Measurements from ENCODE around the gene LMF1.

DNA sequence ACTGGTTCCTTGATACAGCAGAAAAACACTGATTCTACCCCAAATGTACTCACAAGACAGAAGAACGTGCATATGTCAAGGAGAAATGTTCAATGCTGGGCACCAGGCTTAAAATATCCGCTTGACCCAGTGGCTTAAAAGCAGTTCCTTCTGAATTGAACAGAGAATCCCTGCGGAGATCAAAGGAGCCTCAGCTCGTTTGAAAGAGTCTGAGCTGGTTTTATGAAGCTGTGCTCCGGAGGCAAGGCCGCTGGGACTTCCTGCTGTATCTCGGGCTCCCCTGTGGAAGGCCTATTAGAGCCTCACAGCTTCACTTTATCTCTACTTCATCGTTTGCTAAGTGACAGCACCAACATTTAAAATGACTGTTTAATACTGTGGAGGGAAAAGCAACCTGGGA is 2.2 kb downstream of the LMF1 start:
- TF ChIP-seq, protein P1, sequence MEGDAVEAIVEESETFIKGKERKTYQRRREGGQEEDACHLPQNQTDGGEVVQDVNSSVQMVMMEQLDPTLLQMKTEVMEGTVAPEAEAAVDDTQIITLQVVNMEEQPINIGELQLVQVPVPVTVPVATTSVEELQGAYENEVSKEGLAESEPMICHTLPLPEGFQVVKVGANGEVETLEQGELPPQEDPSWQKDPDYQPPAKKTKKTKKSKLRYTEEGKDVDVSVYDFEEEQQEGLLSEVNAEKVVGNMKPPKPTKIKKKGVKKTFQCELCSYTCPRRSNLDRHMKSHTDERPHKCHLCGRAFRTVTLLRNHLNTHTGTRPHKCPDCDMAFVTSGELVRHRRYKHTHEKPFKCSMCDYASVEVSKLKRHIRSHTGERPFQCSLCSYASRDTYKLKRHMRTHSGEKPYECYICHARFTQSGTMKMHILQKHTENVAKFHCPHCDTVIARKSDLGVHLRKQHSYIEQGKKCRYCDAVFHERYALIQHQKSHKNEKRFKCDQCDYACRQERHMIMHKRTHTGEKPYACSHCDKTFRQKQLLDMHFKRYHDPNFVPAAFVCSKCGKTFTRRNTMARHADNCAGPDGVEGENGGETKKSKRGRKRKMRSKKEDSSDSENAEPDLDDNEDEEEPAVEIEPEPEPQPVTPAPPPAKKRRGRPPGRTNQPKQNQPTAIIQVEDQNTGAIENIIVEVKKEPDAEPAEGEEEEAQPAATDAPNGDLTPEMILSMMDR (IDR thresholded peaks at IDR 0.05): no peak
- no peak for TF ChIP-seq POLR2A (IDR thresholded peaks at IDR 0.05)
